ENCODE measurements around the gene ASXL3.

Gene ASXL3

DNA sequence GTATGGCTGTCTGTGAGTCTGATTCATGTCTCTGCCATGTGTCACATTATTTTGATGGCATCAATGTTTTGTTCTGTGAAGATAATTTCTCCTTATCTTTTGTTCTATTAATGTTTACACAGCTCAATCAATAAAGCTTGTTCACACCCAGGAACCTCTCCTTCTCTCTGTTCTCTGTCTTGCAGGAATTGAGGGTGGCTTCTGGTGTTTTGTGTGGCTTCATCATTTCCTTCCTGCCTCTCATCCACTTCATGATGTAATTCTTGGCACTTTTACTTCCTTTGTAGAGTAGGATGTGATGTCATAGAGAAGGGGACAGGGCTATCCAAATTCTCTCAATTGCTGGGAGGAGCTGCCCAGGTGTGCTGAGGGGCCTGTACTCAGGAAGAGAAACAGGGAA, 27.2 kb downstream of the ASXL3 start:
- no peak for DNase-seq (ENCODE audit: low spot score in 2 of 2)
- H3K36me3 Mint-ChIP-seq = no peaks in the 10 kb centered on the region
- peaks cover 19% of the 10 kb centered on the region for H3K9me3 Mint-ChIP-seq
- H3K4me3 Mint-ChIP-seq = no peak overlapping the region
- no peak overlapping the region for H3K27ac Mint-ChIP-seq
- no peaks in the 10 kb centered on the region for H3K4me1 Mint-ChIP-seq
- ATAC-seq = no peak

DNA sequence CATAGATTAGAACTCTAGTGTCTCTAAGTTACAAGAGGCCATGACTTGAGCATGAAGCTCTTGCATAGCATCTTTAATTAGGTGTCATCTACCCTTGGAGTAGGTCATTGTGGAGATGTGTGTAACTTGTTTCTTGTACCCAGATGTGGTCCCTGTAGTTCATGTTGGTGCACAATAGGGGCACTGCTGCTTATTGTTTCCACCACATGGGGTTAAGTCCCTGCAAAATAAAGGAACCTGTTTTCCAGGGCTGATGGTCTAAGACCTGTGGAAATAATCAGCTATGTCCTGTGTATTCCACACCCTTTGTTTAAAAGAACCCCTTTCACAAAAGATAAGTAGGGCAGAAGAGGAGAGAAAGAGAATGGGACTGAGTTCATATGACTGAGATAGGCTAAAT, 28.6 kb downstream of the ASXL3 start:
- Mint-ChIP-seq H3K4me1 (no peaks in the 10 kb centered on the region), H3K4me3 (no peak overlapping the region), H3K27ac (no peak overlapping the region), H3K36me3 (no peaks in the 10 kb centered on the region), H3K9me3 (peaks cover 19% of the 10 kb centered on the region)
- DNase-seq (ENCODE audit: low spot score in 2 of 2) (no peak), ATAC-seq (no peak)

GRCh38 chr18:33611525-33612135, 33.6 kb downstream of the ASXL3 start:
- H3K36me3 Mint-ChIP-seq = no peaks in the 10 kb centered on the region
- no peak for ATAC-seq
- no peaks in the 10 kb centered on the region for H3K4me1 Mint-ChIP-seq
- no peak overlapping the region for H3K27ac Mint-ChIP-seq
- peaks cover 6% of the 10 kb centered on the region for H3K9me3 Mint-ChIP-seq
- DNase-seq (ENCODE audit: low spot score in 2 of 2) = no peak
- no peak overlapping the region for H3K4me3 Mint-ChIP-seq

DNA sequence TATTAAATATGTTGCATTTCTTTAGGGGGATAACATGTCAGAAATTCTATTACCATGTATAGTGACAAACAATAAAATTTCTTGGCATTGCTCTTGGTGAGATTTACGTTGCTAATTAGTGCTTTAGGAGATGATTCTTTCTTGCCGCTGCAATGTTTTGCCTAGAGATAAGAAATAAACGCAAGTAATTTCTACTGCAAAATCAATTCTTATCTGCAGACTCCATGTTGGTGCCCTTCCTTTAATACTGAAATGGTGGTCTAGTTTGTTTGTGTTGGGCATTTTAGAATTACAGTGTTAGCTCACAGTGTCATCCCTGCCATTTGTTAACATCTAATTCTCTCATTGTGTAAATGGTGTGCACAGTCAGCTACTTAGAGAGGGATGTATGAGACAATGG, 34.6 kb downstream of the ASXL3 start:
- H3K4me1 Mint-ChIP-seq = no peaks in the 10 kb centered on the region
- DNase-seq (ENCODE audit: low spot score in 2 of 2) (no peak), ATAC-seq (no peak)
- H3K4me3 Mint-ChIP-seq = no peak overlapping the region
- peaks cover 4% of the 10 kb centered on the region for H3K9me3 Mint-ChIP-seq
- H3K27ac Mint-ChIP-seq = no peak overlapping the region
- no peaks in the 10 kb centered on the region for H3K36me3 Mint-ChIP-seq

DNA sequence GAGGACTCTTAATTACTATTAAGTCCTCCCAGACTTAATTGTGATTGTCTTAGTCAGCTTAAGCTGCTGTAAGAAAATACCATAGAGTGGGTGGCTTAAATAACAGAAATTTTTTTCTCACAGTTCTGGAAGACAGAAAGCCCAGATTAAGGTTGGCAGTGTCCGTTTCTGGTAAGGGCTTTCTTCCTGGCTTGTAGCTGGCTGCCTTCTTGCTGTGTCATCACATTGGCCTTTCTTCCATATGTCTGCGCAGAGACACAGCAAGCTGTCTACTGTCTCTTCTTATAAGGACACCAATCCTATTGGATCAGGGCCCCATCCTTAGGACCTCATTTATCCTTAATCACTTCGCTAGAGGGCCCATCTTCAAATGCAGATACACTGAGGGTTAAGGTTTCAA, 38.5 kb downstream of the ASXL3 start:
- Mint-ChIP-seq H3K4me3 (no peak overlapping the region), H3K27ac (no peak overlapping the region), H3K9me3 (peaks cover 8% of the 10 kb centered on the region), H3K36me3 (no peaks in the 10 kb centered on the region), H3K4me1 (no peaks in the 10 kb centered on the region)
- DNase-seq (ENCODE audit: low spot score in 2 of 2) (no peak), ATAC-seq (no peak)

- Mint-ChIP-seq H3K4me1 (no peaks in the 10 kb centered on the region), H3K4me3 (no peak overlapping the region), H3K27ac (no peak overlapping the region), H3K9me3 (peaks cover 18% of the 10 kb centered on the region), H3K36me3 (no peaks in the 10 kb centered on the region)
- ATAC-seq = no peak
- no peak for DNase-seq (ENCODE audit: low spot score in 2 of 2)
Measured at GRCh38 chr18:33627114-33627513, 49.1 kb downstream of the ASXL3 start.

DNA sequence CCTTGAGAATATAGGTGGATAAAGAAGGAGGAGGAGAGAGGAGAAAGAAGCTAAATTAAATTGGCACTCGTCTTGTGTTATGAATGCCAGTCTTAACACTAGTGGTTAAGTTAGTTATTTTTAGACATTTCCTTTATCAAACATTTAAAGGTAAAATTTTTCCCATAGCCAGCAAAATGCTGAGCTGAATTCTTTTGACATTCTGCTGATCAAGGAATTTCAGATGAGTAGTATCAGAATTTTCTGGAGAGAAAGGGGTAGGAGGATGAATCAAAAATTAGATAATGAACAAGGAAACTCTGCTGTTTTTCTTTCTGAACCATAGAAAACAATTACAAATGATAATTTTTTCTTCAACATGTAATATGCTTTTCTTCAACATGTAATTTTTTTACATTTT, 52.5 kb downstream of the ASXL3 start:
- H3K36me3 Mint-ChIP-seq = no peaks in the 10 kb centered on the region
- H3K4me3 Mint-ChIP-seq = no peak overlapping the region
- no peak for ATAC-seq
- no peaks in the 10 kb centered on the region for H3K4me1 Mint-ChIP-seq
- H3K27ac Mint-ChIP-seq = no peak overlapping the region
- peaks cover 28% of the 10 kb centered on the region for H3K9me3 Mint-ChIP-seq
- DNase-seq (ENCODE audit: low spot score in 2 of 2) = no peak

- ATAC-seq (no peak), DNase-seq (ENCODE audit: low spot score in 2 of 2) (no peak)
- Mint-ChIP-seq H3K27ac (no peak overlapping the region), H3K36me3 (no peaks in the 10 kb centered on the region), H3K9me3 (peaks cover 3% of the 10 kb centered on the region), H3K4me3 (no peak overlapping the region), H3K4me1 (no peaks in the 10 kb centered on the region)
Measured at GRCh38 chr18:33641141-33641540, 63.1 kb downstream of the ASXL3 start.

GRCh38 chr18:33644494-33644893, 66.5 kb downstream of the ASXL3 start:
- Mint-ChIP-seq H3K4me3 (no peak overlapping the region), H3K36me3 (no peaks in the 10 kb centered on the region), H3K4me1 (no peaks in the 10 kb centered on the region), H3K9me3 (no peaks in the 10 kb centered on the region), H3K27ac (no peak overlapping the region)
- no peak for DNase-seq (ENCODE audit: low spot score in 2 of 2)
- ATAC-seq = no peak

DNA sequence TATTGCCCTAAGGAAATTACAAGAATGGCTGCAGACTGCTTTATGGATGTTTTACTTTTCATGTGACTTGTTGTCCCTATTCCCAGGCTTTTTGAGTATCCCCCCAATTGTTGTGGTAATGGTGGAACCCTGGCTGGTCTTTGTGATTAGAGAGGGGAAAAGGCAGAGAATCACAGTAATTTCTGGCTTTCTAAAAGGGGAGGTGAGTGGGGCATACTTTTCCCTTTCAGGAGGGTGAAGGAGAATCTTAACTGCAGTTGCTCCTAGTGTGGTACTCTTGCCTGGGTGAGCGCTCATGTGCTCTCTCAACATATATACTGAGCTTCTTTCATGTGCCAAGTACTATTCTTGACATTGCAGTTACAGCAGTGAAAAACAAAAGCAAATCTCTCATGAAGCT, 69.3 kb downstream of the ASXL3 start:
- ATAC-seq (no peak), DNase-seq (ENCODE audit: low spot score in 2 of 2) (no peak)
- Mint-ChIP-seq H3K4me1 (no peaks in the 10 kb centered on the region), H3K9me3 (peaks cover 3% of the 10 kb centered on the region), H3K27ac (no peak overlapping the region), H3K4me3 (no peak overlapping the region), H3K36me3 (no peaks in the 10 kb centered on the region)

DNA sequence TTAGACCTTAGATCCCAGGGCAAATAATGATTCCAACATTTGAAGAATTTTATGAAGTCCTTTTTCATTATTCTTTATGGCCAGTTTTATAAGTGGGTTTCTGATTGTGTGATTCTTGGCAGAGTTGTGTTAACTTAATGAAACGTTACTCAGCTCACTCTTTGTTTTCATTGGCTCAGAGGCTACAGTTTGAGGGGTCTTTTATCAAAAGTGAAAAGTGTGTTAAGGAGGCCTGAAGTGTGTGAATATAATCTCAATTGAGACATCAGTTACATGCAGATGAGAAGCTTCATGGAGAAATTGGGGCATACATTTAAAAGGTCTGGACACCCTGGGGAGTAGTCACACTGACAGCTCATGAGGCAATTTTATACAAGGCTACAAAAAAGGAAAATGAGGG, 74.6 kb downstream of the ASXL3 start:
- no peaks in the 10 kb centered on the region for H3K36me3 Mint-ChIP-seq
- no peak overlapping the region for H3K27ac Mint-ChIP-seq
- H3K4me3 Mint-ChIP-seq = no peak overlapping the region
- H3K4me1 Mint-ChIP-seq = no peaks in the 10 kb centered on the region
- DNase-seq (ENCODE audit: low spot score in 2 of 2) (no peak), ATAC-seq (no peak)
- peaks cover 15% of the 10 kb centered on the region for H3K9me3 Mint-ChIP-seq

DNA sequence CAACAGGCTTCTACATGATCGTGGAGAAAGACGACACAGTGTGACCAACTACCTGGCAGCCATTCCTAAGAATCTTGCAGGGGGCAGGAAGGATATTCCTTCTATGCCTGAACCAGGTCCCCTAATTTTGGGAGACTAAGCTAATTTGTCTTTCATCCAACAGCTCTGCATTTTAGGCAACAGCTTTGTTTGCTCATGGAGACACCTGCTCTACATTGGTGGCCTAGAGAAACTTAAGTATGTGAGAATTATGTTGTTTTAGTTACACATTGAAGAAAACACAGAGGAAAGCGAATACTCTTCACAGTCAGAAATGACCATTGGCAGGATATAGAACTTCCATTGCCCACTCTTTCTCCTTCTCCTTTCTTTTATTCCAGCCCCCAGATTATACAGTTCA, 75.2 kb downstream of the ASXL3 start:
- no peak overlapping the region for H3K27ac Mint-ChIP-seq
- ATAC-seq = no peak

DNA sequence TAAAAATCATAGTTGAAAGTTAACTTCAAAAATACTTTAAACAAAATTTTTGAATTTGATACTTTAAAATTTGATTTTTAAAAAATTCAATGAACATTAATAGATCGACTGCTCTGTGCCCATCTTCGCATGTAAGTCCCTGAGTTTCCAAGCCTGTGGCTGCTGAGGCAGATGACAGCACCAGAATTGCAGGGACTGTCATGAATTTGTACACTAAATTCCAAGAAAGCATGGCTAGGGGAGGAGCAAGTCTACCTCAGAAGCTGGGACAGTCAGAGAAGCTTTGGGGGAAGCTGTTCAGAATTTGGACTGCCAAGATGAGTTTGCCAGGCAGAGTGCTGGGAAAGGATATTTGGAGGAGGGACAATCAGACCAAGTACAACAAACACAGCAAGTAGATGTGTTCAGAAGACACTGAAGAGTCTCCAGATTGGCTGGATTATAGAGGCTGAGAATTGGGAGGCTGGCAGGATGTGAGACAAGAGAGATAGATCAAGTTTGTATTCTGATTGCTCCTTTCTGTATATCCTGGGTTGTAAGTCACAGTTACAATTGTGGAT, 79.0 kb downstream of the ASXL3 start:
- Mint-ChIP-seq H3K27ac (no peak overlapping the region), H3K4me3 (no peak overlapping the region), H3K9me3 (peaks cover 14% of the 10 kb centered on the region), H3K4me1 (no peaks in the 10 kb centered on the region), H3K36me3 (no peaks in the 10 kb centered on the region)
- ATAC-seq (no peak), DNase-seq (ENCODE audit: low spot score in 2 of 2) (no peak)

More for the DNA sequence above, 75.2 kb downstream of the ASXL3 start:
- Mint-ChIP-seq H3K9me3 (peaks cover 15% of the 10 kb centered on the region), H3K4me1 (no peaks in the 10 kb centered on the region), H3K4me3 (no peak overlapping the region), H3K36me3 (no peaks in the 10 kb centered on the region)
- no peak for DNase-seq (ENCODE audit: low spot score in 2 of 2)

GRCh38 chr18:33660696-33661310, 82.8 kb downstream of the ASXL3 start:
- no peak overlapping the region for H3K27ac Mint-ChIP-seq
- H3K4me3 Mint-ChIP-seq = no peak overlapping the region
- no peaks in the 10 kb centered on the region for H3K4me1 Mint-ChIP-seq
- no peak for ATAC-seq
- H3K36me3 Mint-ChIP-seq = no peaks in the 10 kb centered on the region
- DNase-seq (ENCODE audit: low spot score in 2 of 2) = no peak
- H3K9me3 Mint-ChIP-seq = peaks cover 6% of the 10 kb centered on the region

DNA sequence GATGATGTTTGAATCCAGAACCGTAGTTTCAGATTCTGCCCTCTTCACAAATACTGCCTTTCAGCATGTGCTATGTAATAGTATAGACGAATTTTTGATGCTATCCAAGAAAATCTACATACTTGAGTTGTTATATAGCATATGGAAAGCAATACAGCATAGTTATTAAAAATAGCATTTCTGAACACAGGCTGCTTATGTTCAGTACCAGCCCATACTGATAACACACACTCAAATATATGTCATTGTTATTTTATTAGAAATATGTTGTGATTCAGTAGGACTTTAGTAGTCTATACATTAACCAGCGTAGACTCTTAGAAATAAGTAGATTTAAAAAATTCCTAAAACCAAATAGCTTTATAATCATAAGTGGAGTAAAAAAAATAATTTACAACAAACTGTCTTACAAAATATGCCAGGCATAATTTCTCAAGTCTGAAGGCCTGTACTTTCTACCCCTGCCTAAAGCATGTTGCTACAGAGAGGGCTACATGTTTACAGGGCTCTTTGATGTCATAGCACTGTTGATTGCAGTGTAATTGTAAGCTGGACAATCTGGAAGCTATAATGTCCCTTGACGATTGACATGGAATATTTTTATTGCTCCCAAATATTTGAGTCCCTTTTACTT, 86.3 kb downstream of the ASXL3 start:
- ATAC-seq (no peak), DNase-seq (ENCODE audit: low spot score in 2 of 2) (no peak)
- H3K4me3 Mint-ChIP-seq = no peak overlapping the region
- H3K36me3 Mint-ChIP-seq = no peaks in the 10 kb centered on the region
- no peaks in the 10 kb centered on the region for H3K4me1 Mint-ChIP-seq
- H3K9me3 Mint-ChIP-seq = peaks cover 9% of the 10 kb centered on the region
- H3K27ac Mint-ChIP-seq = no peak overlapping the region

- H3K4me3 Mint-ChIP-seq = no peak overlapping the region
- H3K27ac Mint-ChIP-seq = no peak overlapping the region
- H3K4me1 Mint-ChIP-seq = no peaks in the 10 kb centered on the region
- H3K36me3 Mint-ChIP-seq = no peaks in the 10 kb centered on the region
- DNase-seq (ENCODE audit: low spot score in 2 of 2) (no peak), ATAC-seq (no peak)
- peaks cover 9% of the 10 kb centered on the region for H3K9me3 Mint-ChIP-seq
Measured at GRCh38 chr18:33665187-33665586, 87.2 kb downstream of the ASXL3 start.
